ENCODE results near the gene GALNS. TPM values are rescaled to one million over a fixed set of nuclear protein-coding genes. Genes with fewer than 3 reads are reported as not detected.

GALNS gene
- total and polyA plus RNA-seq, 8 donors, result 5.7 to 26.1 (median 9.1) TPM

DNA sequence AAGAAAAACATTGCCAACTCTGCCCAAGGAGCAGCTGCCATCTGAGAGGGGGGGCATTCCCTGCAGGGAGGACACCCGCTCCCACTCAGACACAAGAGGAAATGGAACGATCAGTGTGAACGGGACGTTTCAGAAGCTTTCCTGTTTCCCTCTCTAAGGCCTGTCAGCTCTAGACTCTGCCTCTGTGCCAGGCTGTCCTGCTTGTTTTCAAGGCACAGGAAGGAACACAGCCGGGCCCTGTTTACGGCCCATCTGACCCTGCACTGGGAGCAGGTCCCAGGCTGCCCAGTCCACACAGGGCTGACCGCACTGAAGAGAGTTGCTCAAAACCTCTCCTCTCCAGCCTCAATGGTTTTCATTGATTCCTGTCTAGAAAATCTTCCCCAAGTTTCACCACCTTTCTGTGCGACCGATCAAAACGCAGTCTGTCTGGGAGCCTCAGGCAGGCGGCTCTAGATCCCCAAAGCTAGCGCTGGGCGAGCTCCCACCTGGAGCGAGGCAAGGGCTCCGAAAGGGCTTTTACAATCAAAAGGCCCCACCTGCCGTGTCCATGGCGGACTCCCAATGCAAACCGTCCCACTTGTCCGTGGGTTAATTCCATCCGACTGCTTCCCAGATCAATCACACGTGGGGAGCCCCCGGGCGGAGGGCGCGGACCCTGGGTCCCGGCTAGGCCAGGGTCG is 73.2 kb downstream of the GALNS start:
- no peaks in the 10 kb centered on the region for H3K9me3 ChIP-seq
- H3K36me3 ChIP-seq, result no peaks in the 10 kb centered on the region
- H3K27ac ChIP-seq, result peak overlapping the region; percentile 64 to 90 (median 72)
- H3K4me3 ChIP-seq, result peak overlapping the region in 3 of 4 donors; percentile 54 to 81 (median 65)
- whole genome bisulfite sequencing, 2 donors, result 65% methylated on average over 27 of the region's 27 CpGs
- no peak for DNase-seq
- H3K27me3 ChIP-seq, result no peaks in the 10 kb centered on the region
- TF ChIP-seq, protein P1, sequence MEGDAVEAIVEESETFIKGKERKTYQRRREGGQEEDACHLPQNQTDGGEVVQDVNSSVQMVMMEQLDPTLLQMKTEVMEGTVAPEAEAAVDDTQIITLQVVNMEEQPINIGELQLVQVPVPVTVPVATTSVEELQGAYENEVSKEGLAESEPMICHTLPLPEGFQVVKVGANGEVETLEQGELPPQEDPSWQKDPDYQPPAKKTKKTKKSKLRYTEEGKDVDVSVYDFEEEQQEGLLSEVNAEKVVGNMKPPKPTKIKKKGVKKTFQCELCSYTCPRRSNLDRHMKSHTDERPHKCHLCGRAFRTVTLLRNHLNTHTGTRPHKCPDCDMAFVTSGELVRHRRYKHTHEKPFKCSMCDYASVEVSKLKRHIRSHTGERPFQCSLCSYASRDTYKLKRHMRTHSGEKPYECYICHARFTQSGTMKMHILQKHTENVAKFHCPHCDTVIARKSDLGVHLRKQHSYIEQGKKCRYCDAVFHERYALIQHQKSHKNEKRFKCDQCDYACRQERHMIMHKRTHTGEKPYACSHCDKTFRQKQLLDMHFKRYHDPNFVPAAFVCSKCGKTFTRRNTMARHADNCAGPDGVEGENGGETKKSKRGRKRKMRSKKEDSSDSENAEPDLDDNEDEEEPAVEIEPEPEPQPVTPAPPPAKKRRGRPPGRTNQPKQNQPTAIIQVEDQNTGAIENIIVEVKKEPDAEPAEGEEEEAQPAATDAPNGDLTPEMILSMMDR (IDR thresholded peaks at IDR 0.05), result no peak
- intact Hi-C loops (cut with DNase I), result loop anchor here in 1 of 3 donors (5.0 kb wide), 1 partner anchor 41 kb away; no protein-coding TSS in a partner anchor
- FAIRE-seq, result no peak
- ATAC-seq, result peak in 3 of 4 donors; percentile 5 to 26 (median 19)
- peaks cover 0 to 3% (median 0%) of the 10 kb centered on the region in 3 donors for H3K4me1 ChIP-seq

DNA sequence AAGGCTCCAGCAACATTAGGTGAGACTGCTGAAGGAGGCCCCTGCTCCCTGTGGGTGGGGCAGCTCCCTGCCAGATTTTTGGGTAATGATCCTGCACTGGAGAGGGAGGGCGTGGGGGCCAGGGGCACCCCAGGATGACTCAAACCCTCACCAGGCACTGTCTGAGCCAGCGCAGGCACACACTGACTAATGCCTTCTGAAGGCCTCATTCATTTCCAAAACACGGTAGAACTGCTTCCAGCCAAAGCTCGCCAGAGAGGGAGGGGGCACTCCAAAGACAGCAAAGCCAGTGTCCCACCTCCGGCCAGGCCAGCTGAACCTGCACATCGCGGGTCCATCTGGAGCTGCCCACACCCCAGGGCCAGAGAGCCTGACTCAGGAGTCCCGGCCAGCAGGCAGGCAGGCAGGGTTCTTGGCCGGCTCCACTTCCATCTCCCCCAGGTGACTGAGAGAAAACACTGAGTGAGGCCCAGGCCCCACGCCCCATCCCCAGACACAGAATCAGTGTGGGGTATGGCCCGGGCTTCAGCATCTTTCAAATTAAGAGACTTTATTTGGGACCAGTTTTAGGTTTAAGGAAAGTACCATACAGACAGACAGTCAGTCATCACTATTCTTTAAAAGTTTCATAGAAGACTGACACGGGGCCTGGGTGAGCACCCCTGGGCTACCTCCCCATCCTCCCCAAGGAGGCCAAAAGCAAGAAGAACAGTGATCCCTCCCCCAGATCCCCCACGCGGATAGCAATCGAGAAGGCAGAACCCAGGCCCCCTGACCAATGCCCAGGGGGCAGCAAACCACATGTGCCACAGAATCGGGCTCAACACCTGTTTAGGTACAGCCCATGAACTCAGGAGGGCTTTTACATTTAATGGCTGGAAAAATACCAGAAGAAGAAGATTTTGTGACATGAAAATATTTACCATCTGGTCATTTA is 74.0 kb downstream of the GALNS start:
- intact Hi-C loops (cut with DNase I), result loop anchor here in 1 of 3 donors (5.0 kb wide), 1 partner anchor 40 kb away; no protein-coding TSS in a partner anchor

DNA sequence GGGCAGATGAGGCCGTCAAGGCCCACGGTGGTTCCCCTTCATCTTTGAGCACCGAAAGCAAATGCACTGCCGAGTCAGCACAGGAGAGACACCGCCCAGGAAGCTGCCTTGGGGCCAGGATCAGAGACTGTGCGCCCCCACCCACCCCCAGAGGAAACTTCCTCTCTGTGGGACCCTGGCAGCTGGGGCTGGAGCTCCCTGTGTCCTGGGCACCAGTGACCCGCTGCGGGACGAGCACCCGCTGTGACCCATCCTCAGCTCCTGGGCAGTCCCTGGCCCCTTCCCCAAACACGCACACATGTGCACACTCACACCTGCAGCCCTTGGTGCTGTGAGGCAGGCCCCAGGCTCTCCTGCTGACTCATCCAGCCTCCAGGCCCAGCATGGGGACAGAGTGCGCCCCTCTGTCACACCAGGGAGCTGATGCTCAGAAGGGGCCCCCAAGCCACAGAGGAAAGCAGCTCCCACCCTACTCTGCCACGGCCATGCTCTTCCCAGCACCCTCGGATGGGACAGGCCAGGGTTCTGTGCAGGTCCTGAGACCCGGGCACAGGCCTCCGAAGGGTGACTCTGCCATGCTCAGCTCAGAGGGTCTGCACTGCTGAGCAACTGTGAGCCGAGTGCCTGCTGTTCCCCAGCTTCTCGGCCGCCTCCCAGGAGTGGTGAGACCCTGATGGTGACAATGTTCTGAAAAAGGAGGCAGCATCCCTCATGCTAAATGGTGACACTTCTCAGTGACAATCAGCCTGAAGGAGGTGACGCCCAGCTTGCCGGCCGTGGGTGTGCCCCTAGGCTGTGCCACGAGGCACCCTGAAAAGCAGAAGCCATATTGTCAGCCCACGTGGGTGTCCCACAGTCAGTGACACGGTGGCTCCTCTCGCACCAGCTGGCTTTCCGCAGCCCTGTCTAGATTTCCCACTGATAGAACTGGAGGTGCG is 75.3 kb downstream of the GALNS start:
- Histone ChIP-seq H3K4me3 (no peak overlapping the region), H3K4me1 (peaks cover 0 to 3% (median 0%) of the 10 kb centered on the region in 3 donors), H3K36me3 (no peaks in the 10 kb centered on the region), H3K9me3 (no peaks in the 10 kb centered on the region), H3K27ac (no peak overlapping the region), H3K27me3 (no peaks in the 10 kb centered on the region)
- DNase-seq (peak in 2 of 6 donors; percentile 10 to 50), FAIRE-seq (no peak), ATAC-seq (no peak)
- 71 to 84% methylated on average over 28 of the region's 28 CpGs for WGBS, 2 donors
- TF ChIP-seq, protein P1 (IDR thresholded peaks at IDR 0.05), result no peak
- intact Hi-C loops (cut with DNase I), result loop anchor here in 1 of 3 donors (5.0 kb wide), 1 partner anchor 39 kb away; no protein-coding TSS in a partner anchor

More for the DNA sequence above, 74.0 kb downstream of the GALNS start:
- H3K4me3 ChIP-seq, result peak overlapping the region in 1 of 4 donors; percentile 81
- no peaks in the 10 kb centered on the region for H3K9me3 ChIP-seq
- FAIRE-seq (no peak), ATAC-seq (no peak), DNase-seq (peak in 2 of 6 donors; percentile 15 to 63)
- peaks cover 0 to 3% (median 0%) of the 10 kb centered on the region in 3 donors for H3K4me1 ChIP-seq
- H3K27me3 ChIP-seq, result no peaks in the 10 kb centered on the region
- peak overlapping the region; percentile 64 to 90 (median 72) for H3K27ac ChIP-seq
- WGBS, 2 donors, result 71 to 78% methylated on average over 16 of the region's 16 CpGs
- TF ChIP-seq, protein P1 (IDR thresholded peaks at IDR 0.05), result no peak
- H3K36me3 ChIP-seq, result no peaks in the 10 kb centered on the region

Measured in pancreas (tissue), 10 donors.